PC-9 (cell line): ENCODE measurements around the gene INKA2.

ENCODE experiments used
- CTCF ChIP-seq: fragments of 200-600 bp; sonication (generic); conservative IDR thresholded peaks from 2 replicates; pipeline ENCODE4 v1.6.1; 2017; ENCODE audit warnings: mixed run types, antibody characterized with exemption, mild to moderate bottlenecking, moderate library complexity
- EZH2 ChIP-seq: fragments of 200-600 bp; sonication (generic); IDR thresholded peaks from 2 replicates; pipeline ENCODE4 v1.8.0; 2017; ENCODE audit warnings: antibody characterized with exemption, low read depth

DNA sequence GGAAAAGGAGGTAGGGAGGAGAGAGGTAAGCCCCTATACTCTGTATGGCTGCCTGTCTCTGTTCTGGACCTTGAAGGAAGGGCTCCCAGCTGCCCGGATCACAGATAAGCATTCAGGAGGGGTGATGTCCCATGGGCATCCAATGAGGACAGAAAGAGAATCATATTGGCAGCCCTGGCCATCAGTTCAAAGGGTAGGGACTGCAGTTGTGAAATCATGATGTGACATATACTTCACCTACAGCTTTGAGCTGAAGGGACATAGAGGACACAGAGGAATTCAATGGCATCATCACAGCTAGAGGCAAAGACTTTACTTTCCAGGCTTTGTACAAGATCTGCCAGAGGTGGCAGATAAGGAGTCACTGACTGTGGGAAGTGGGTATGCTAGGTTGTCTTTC lies 38.1 kb upstream of the INKA2 start:
- no peak for TF ChIP-seq EZH2
- no peak for TF ChIP-seq CTCF
